ENCODE results near the gene SNX2. TPM values are rescaled to one million over a fixed set of nuclear protein-coding genes. Genes with fewer than 3 reads are reported as not detected.

The SNX2 gene
- total RNA-seq, 2 experiments from 2014 or later = 42.0 to 48.3 TPM

DNA sequence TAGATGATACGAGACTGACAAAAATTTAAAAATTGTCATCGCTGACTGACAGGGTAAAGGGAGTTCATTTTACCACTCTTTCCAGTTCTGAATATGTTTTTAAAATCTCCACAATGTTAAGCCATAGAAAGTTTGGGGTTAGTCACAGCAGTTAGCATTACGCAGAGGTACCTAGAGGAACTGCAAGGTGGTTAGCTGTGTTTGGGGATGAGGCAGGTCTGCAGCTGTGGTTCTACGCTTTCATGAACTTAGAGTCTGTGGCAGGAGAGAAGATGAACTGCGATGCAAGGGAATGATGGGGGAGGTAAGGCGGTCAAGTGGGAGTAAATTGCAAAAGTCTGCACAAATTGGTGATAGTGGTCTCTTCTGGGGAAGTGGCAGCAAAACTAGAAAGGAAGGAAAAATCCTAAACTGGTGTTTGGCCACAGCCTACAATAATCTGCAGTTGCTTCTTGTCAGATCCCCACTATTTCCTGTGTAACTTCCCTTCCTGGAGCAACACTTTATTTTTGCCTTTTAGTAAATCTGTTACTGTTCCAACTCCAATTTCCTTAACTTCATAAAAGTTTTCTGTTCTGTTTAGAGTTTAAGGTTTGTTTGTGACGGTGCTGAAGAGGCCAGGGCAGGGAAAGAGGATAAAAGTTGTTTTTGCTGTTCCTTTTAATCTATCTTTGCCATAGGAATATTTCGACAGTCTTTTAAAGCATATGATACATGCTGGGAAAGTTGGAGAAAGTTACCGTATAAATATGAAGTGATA is 38.6 kb upstream of the SNX2 start:
- H3K9me3 Mint-ChIP-seq = no peaks in the 10 kb centered on the region
- intact Hi-C loops (cut with micrococcal nuclease) = no loop called here
- TF ChIP-seq, protein P1, sequence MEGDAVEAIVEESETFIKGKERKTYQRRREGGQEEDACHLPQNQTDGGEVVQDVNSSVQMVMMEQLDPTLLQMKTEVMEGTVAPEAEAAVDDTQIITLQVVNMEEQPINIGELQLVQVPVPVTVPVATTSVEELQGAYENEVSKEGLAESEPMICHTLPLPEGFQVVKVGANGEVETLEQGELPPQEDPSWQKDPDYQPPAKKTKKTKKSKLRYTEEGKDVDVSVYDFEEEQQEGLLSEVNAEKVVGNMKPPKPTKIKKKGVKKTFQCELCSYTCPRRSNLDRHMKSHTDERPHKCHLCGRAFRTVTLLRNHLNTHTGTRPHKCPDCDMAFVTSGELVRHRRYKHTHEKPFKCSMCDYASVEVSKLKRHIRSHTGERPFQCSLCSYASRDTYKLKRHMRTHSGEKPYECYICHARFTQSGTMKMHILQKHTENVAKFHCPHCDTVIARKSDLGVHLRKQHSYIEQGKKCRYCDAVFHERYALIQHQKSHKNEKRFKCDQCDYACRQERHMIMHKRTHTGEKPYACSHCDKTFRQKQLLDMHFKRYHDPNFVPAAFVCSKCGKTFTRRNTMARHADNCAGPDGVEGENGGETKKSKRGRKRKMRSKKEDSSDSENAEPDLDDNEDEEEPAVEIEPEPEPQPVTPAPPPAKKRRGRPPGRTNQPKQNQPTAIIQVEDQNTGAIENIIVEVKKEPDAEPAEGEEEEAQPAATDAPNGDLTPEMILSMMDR (IDR thresholded peaks at IDR 0.05) = no peak
- H3K27ac Mint-ChIP-seq = no peak overlapping the region
- POLR2A ChIA-PET = no interaction called here
- DNase-seq (no peak), ATAC-seq (no peak)
- H3K27me3 Mint-ChIP-seq = peaks cover 15% of the 10 kb centered on the region
- H3K36me3 Mint-ChIP-seq (ENCODE audit: low read depth) = no peaks in the 10 kb centered on the region
- H3K4me1 Mint-ChIP-seq (ENCODE audit: low read depth) = no peaks in the 10 kb centered on the region
- CTCF ChIA-PET = no interaction called here
- no peak overlapping the region for H3K4me3 Mint-ChIP-seq

DNA sequence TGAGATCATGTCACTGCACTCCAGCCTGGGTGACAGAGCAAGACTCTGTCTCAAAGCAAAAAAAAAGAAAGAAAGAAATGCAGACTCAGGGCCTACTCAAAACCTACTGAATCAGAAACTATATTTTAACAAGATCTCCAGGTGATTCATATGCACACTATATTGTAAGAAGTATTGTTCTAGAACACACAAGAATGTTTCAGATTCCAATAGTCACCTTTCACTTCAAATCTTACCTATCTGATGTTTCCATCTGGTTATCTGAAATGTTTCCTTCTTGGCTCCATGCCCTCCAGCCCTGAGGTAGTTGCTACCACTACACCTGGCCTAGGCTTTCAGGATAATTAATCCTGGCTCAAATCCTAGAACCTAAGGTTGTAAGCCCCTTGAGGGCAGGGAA is 36.8 kb upstream of the SNX2 start:
- no peaks in the 10 kb centered on the region for H3K4me1 Mint-ChIP-seq (ENCODE audit: low read depth)
- ATAC-seq = no peak
- H3K27ac Mint-ChIP-seq = no peak overlapping the region
- no peaks in the 10 kb centered on the region for H3K9me3 Mint-ChIP-seq
- no peak for DNase-seq
- no peak overlapping the region for H3K4me3 Mint-ChIP-seq
- ChIA-PET CTCF (no interaction called here), POLR2A (no interaction called here)
- H3K36me3 Mint-ChIP-seq (ENCODE audit: low read depth) = no peaks in the 10 kb centered on the region
- intact Hi-C loops (cut with micrococcal nuclease) = no loop called here
- H3K27me3 Mint-ChIP-seq = peaks cover 12% of the 10 kb centered on the region
- TF ChIP-seq, protein P1 (IDR thresholded peaks at IDR 0.05) = no peak

DNA sequence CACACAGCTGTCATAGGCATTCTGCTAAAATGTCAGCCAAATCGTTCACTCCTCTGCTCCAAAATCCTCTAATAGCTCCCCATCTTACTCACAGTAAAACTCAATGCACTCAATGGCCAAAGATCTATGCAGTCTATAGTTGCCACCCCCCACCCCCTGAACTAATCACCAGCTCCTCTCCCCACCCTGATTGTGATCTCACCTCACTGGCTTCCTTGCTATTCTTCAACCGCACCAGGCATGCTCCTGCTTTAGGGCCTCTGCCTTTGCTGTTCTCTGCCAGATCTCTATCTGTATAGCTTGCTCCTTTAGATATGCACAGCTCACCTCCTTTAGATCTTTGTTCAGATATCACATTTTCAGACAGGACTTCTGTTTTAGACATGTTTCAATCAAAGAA is 33.2 kb upstream of the SNX2 start:
- peaks cover 9% of the 10 kb centered on the region for H3K27me3 Mint-ChIP-seq
- TF ChIP-seq, protein P1 (IDR thresholded peaks at IDR 0.05) = no peak
- intact Hi-C loops (cut with micrococcal nuclease) = no loop called here
- no peak overlapping the region for H3K4me3 Mint-ChIP-seq
- no peaks in the 10 kb centered on the region for H3K4me1 Mint-ChIP-seq (ENCODE audit: low read depth)
- ChIA-PET POLR2A (no interaction called here), CTCF (no interaction called here)
- H3K36me3 Mint-ChIP-seq (ENCODE audit: low read depth) = no peaks in the 10 kb centered on the region
- H3K27ac Mint-ChIP-seq = no peak overlapping the region
- no peak for DNase-seq
- no peaks in the 10 kb centered on the region for H3K9me3 Mint-ChIP-seq
- ATAC-seq = no peak

DNA sequence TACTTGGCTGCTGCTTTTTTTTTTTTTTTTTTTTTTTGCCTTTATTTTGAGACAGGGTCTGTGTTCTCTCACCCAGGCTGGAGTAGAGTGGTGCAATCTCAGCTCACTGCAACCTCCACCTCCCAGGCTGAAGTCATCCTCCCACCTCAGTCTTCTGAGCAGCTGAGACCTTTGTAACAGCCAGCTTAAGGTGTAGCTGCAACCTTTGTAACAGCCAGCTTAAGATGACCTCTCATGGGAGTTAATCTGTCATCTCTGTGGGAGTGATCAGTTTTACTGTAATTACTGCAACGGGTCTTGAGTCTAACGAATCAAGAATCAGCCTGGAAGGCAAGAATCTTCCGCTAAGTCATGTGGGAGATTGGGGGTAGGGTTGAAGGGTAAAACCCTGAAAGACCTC is 31.6 kb upstream of the SNX2 start:
- CTCF ChIA-PET = no interaction called here
- POLR2A ChIA-PET = no interaction called here

DNA sequence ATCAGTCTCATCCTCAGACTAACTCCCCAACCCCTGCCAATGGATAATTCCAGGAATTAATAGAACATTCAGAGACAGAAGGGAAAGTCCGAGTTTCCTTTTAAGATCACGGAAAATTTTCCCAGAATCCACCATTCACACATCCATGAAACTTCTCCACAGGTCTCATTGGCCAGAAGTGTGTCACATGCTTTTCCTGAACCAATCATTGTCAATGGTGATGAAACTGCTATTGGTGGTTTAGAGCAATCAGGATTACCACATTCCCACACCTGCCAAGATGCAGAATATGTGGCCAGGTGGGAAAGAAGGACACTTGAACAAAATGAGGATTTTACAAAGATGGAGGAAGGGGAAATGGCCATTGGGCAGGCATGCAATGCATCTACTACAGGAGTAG is 29.3 kb upstream of the SNX2 start:
- TF ChIP-seq, protein P1 (IDR thresholded peaks at IDR 0.05) = no peak
- Mint-ChIP-seq H3K27me3 (peaks cover 8% of the 10 kb centered on the region), H3K36me3 (ENCODE audit: low read depth) (no peaks in the 10 kb centered on the region), H3K4me1 (ENCODE audit: low read depth) (no peaks in the 10 kb centered on the region), H3K4me3 (no peak overlapping the region), H3K27ac (no peak overlapping the region), H3K9me3 (no peaks in the 10 kb centered on the region)
- no peak for DNase-seq
- ATAC-seq = no peak
- intact Hi-C loops (cut with micrococcal nuclease) = no loop called here
- POLR2A ChIA-PET = no interaction called here
- CTCF ChIA-PET = no interaction called here

More for the DNA sequence above, 31.6 kb upstream of the SNX2 start:
- Mint-ChIP-seq H3K4me3 (no peak overlapping the region), H3K9me3 (no peaks in the 10 kb centered on the region), H3K27me3 (peaks cover 9% of the 10 kb centered on the region), H3K27ac (no peak overlapping the region), H3K36me3 (ENCODE audit: low read depth) (no peaks in the 10 kb centered on the region), H3K4me1 (ENCODE audit: low read depth) (no peaks in the 10 kb centered on the region)
- TF ChIP-seq, protein P1 (IDR thresholded peaks at IDR 0.05) = no peak
- ATAC-seq = no peak
- DNase-seq = no peak
- intact Hi-C loops (cut with micrococcal nuclease) = no loop called here

Data from activated CD8-positive, alpha-beta T cell treated with anti-CD3 and anti-CD28 coated beads for 36 hours (primary cell).